B cell (primary cell): ENCODE data around the gene EFCC1. TPM values are rescaled to one million over a fixed set of nuclear protein-coding genes. Genes with fewer than 3 reads are reported as not detected.

Experiments used
- ATAC-seq: fragments of 200-7000 bp; cut with Tn5 transposase; one replicate; pipeline ENCODE4 v1.10.0; 2021; ENCODE audit warnings: low read depth, mild to moderate bottlenecking, moderate number of reproducible peaks, moderate library complexity
- CTCF ChIA-PET: fragments of 350-600 bp; sonication (Branson Sonifier 250); formaldehyde crosslinking; loops from one replicate; lab custom pipeline; 2021; ENCODE audit warnings: antibody characterized with exemption, inconsistent platforms; lab: Charles Lee
- POLR2A ChIA-PET: fragments of 350-600 bp; sonication (Branson Sonifier 250); formaldehyde crosslinking; loops from one replicate; lab custom pipeline; 2021; ENCODE audit warnings: antibody characterized with exemption; lab: Charles Lee
- DNase-seq: peaks from one replicate; pipeline ENCODE4 v3.0.0; 2013
- H2AFZ ChIP-seq: 2 replicates; pipeline ENCODE4 v1.6.1; 2012; ENCODE audit warnings: mild to moderate bottlenecking, low read depth, low read length; ENCODE audit not compliant: insufficient read depth, poor library complexity, severe bottlenecking
- H3K27ac ChIP-seq, 2 donors: 1 replicate in 1 of 2; 2 replicates in 1 of 2; pipeline ENCODE4 v1.5.1; 2012 to 2013; ENCODE audit warnings: low read length in 2 of 2, mild to moderate bottlenecking in 2 of 2, moderate library complexity in 1 of 2
- H3K27me3 ChIP-seq, 4 experiments: fragments of 200-600 bp in 1 of 4; sonication (generic) in 1 of 4; replicated peaks in 1 of 4; 1 replicate in 2 of 4; 2 replicates in 2 of 4; pipeline versions ENCODE4 v1.6.1 to v1.7.0; 2013 to 2016; ENCODE audit warnings: low read length in 3 of 4, mild to moderate bottlenecking in 2 of 4, mixed read lengths in 1 of 4, moderate library complexity in 1 of 4; ENCODE audit not compliant: insufficient read depth in 4 of 4, control insufficient read depth in 3 of 4; ENCODE audit errors: control extremely low read depth in 1 of 4
- H3K36me3 ChIP-seq, 2 experiments: replicated peaks in 1 of 2; 1 replicate in 1 of 2; 2 replicates in 1 of 2; pipeline versions ENCODE4 v1.6.1 to v1.7.1; 2013; ENCODE audit warnings: low read length in 1 of 2; ENCODE audit not compliant: insufficient read depth in 2 of 2, control insufficient read depth in 1 of 2; ENCODE audit errors: control extremely low read depth in 1 of 2, extremely low read depth in 1 of 2
- H3K4me1 ChIP-seq, 2 donors: fragments of 200-600 bp in 1 of 2; sonication (generic) in 1 of 2; 1 replicate in 1 of 2; 2 replicates in 1 of 2; pipeline versions ENCODE4 v1.5.1 to v1.6.1; 2013 to 2017; ENCODE audit warnings: low read length in 2 of 2; ENCODE audit not compliant: control insufficient read depth in 2 of 2, insufficient read depth in 2 of 2
- H3K4me2 ChIP-seq: replicated peaks from 2 replicates; pipeline ENCODE3; 2012; ENCODE audit warnings: mild to moderate bottlenecking, low read depth, low read length; ENCODE audit not compliant: poor library complexity, severe bottlenecking
- H3K4me3 ChIP-seq, 5 experiments: fragments of 200-600 bp in 1 of 5; sonication (generic) in 1 of 5; 1 replicate in 3 of 5; 2 replicates in 2 of 5; pipeline versions ENCODE4 v1.5.1 to v1.7.0; 2011 to 2016; ENCODE audit warnings: low read length in 4 of 5, mild to moderate bottlenecking in 4 of 5, low read depth in 2 of 5, control low read depth in 1 of 5, moderate library complexity in 1 of 5; ENCODE audit not compliant: insufficient read depth in 1 of 5; ENCODE audit errors: control extremely low read depth in 1 of 5, extremely low read depth in 1 of 5
- H3K79me2 ChIP-seq: fragments of 200-600 bp; sonication (generic); one replicate; pipeline ENCODE4 v1.6.0; 2016; ENCODE audit warnings: low read length; ENCODE audit not compliant: control insufficient read depth, insufficient read depth
- H3K9ac ChIP-seq: fragments of 200-600 bp; sonication (generic); 2 replicates; pipeline ENCODE4 v1.6.1; 2017; ENCODE audit warnings: mild to moderate bottlenecking, low read length, moderate library complexity
- H3K9me3 ChIP-seq, 3 donors: one replicate each; pipeline versions ENCODE4 v1.6.1 to v1.7.1; 2013; ENCODE audit warnings: low read length in 2 of 3; ENCODE audit not compliant: control insufficient read depth in 2 of 3, insufficient read depth in 1 of 3; ENCODE audit errors: control extremely low read depth in 1 of 3
- H4K20me1 ChIP-seq: 2 replicates; pipeline ENCODE4 v1.6.0; 2012; ENCODE audit warnings: mild to moderate bottlenecking, low read length; ENCODE audit not compliant: insufficient read depth, control insufficient read depth, poor library complexity, severe bottlenecking
- H3K27ac Mint-ChIP-seq: one replicate; pipeline ENCODE4 v1.8.0; 2021; ENCODE audit warnings: mixed read lengths
- H3K27me3 Mint-ChIP-seq: one replicate; pipeline ENCODE4 v1.8.0; 2021; ENCODE audit warnings: mixed read lengths
- H3K4me1 Mint-ChIP-seq: one replicate; pipeline ENCODE4 v1.8.0; 2021; ENCODE audit warnings: mixed read lengths
- H3K4me3 Mint-ChIP-seq: one replicate; pipeline ENCODE4 v1.8.0; 2021; ENCODE audit warnings: mixed read lengths
- H3K9me3 Mint-ChIP-seq: one replicate; pipeline ENCODE4 v1.8.0; 2022; ENCODE audit warnings: mixed read lengths; ENCODE audit not compliant: insufficient read depth
- EZH2 ChIP-seq: IDR thresholded peaks from 2 replicates; pipeline ENCODE4 v1.6.1; 2012; ENCODE audit warnings: borderline replicate concordance, low read depth, mild to moderate bottlenecking, moderate library complexity, low read length; ENCODE audit not compliant: insufficient read depth, poor library complexity, severe bottlenecking
- WGBS: methylation state at CpG from one replicate; pipeline ENCODE4 v1.1.5; 2013; ENCODE audit warnings: missing lambda C conversion rate; ENCODE audit not compliant: insufficient coverage; 5-methylcytosine and 5-hydroxymethylcytosine counted together
- intact Hi-C: fragments of 100-400 bp; cut with micrococcal nuclease; formaldehyde crosslinking; loops from one replicate; pipeline ENCODE4 v1.10.0; 2022
- polyA plus RNA-seq: library from polyadenylated mRNA; depleted of rRNA; stranded (reverse); fragments of >200 nt; gene quantifications from 2 replicates; pipeline ENCODE4 v1.2.3, GENCODE V29; 2012
- total RNA-seq, 2 donors: library from RNA; stranded (reverse); fragments of 120-200 nt in 1 of 2; gene quantifications; 1 replicate in 1 of 2; 2 replicates in 1 of 2; pipeline versions ENCODE4 v1.2.3 to v1.2.4, GENCODE V29; 2013 to 2022
- TF ChIP-seq, protein P1 (sequence below): fragments of 200-600 bp; IDR thresholded peaks from one replicate; pipeline ENCODE4 v1.8.0; 2022; ENCODE audit warnings: antibody characterized with exemption, mild to moderate bottlenecking

The EFCC1 gene
- total and polyA plus RNA-seq, 2 donors (not counting 1 experiment from before 2014, with no cell fraction given), result 0.06 TPM; not detected in 1

DNA sequence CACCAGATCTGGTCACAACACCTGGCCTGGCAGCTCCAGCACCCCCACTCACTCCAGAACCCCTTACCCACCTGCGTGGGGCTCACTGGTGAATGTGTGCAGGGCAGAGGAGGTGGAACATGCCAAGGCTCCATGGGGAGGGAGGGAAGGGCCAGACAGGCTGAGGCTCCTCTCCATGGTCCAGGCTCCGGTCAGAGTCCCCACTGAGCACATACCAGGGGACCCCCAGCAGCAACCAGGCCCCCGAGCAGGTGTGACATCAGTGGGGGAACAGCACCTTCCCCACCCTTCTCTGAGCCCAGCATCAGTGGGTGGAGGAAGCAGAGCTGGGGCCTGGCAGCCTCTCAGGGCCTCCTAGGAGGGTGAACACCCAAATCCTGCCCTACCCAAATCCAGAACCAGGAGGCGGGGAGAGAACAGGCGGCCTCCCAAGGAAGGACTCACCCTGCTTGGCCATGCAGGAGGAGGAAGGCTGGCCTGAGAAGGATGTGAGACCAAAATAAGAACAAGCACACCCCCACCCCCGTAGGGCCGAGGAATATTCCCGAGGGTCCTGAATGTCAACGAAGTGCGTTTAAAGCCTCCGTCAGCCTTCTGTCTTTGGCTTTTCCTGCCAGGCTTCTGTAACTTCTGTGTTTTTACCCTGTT, 58.3 kb downstream of the EFCC1 start:
- ChIA-PET CTCF (interaction anchor here (1.5 kb wide), 1 partner anchor 43 kb away, joined by 3 read pairs; no protein-coding TSS in a partner anchor), POLR2A (no interaction called here)
- Mint-ChIP-seq H3K4me1 (peaks cover 9% of the 10 kb centered on the region), H3K4me3 (no peak overlapping the region), H3K27ac (no peak overlapping the region), H3K27me3 (peaks cover 35% of the 10 kb centered on the region), H3K9me3 (no peaks in the 10 kb centered on the region)
- no peak overlapping the region for H2AFZ ChIP-seq
- no peak overlapping the region for H3K4me3 ChIP-seq
- peaks cover 0 to 29% (median 7%) of the 10 kb centered on the region in 4 experiments for H3K27me3 ChIP-seq
- no peak overlapping the region for H3K4me2 ChIP-seq
- no peaks in the 10 kb centered on the region for H3K79me2 ChIP-seq
- peaks cover 3 to 18% of the 10 kb centered on the region in 2 donors for H3K4me1 ChIP-seq
- TF ChIP-seq, protein P1, sequence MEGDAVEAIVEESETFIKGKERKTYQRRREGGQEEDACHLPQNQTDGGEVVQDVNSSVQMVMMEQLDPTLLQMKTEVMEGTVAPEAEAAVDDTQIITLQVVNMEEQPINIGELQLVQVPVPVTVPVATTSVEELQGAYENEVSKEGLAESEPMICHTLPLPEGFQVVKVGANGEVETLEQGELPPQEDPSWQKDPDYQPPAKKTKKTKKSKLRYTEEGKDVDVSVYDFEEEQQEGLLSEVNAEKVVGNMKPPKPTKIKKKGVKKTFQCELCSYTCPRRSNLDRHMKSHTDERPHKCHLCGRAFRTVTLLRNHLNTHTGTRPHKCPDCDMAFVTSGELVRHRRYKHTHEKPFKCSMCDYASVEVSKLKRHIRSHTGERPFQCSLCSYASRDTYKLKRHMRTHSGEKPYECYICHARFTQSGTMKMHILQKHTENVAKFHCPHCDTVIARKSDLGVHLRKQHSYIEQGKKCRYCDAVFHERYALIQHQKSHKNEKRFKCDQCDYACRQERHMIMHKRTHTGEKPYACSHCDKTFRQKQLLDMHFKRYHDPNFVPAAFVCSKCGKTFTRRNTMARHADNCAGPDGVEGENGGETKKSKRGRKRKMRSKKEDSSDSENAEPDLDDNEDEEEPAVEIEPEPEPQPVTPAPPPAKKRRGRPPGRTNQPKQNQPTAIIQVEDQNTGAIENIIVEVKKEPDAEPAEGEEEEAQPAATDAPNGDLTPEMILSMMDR, result no peak
- no peak for TF ChIP-seq EZH2
- no peak for DNase-seq
- 20% methylated on average over 6 of the region's 11 CpGs for WGBS
- intact Hi-C loops, result no loop called here
- H3K36me3 ChIP-seq, result no peaks in the 10 kb centered on the region
- no peak for ATAC-seq
- no peaks in the 10 kb centered on the region for H4K20me1 ChIP-seq
- no peak overlapping the region for H3K27ac ChIP-seq
- peaks cover 0 to 4% (median 0%) of the 10 kb centered on the region in 3 donors for H3K9me3 ChIP-seq
- H3K9ac ChIP-seq, result no peak overlapping the region

DNA sequence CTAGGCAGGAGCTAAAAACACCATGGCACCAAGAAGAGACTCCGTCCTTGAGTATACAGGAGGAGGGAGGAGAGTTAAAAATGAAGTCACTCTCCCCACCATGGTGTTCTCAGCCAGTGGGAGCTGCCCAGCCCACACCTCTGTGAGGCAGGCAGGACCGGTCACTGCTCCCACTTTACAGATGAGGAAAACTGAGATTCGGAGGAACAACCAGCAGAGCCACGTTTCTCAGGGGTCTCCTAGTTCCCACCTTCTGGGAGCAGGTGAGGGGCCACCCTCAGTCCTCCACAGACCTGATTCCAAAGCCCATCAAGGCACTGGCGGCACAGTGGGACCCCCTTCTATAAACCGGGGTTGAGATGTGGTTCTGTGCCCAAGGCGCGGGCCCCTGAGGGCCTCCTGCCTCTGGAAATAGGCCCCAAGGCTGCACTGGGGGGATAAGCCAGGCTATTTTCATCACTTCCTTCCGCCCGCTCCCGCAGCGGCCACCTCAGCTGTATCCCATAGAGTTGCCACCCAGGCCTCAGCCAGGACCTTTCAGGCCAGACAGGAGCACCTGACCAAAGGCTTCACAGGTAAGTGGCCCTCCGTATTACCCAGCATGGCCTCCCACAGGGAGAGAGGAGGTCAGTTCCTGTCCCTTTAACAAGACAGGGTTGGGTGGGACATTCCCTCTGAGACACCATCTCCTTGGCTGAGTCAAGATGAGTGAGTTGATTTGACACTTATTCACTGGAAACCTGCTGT, 59.3 kb downstream of the EFCC1 start, which contains the start of gene GP9:
TSS of gene GP9 (plus strand) at position 504 of the 747 bp plus-strand sequence. CDS start 961 bp downstream, outside the sequence.
- no peaks in the 10 kb centered on the region for H3K36me3 ChIP-seq
- peaks cover 9% of the 10 kb centered on the region for H3K4me1 Mint-ChIP-seq
- WGBS, result 23% methylated on average over 12 of the region's 13 CpGs
- ATAC-seq (no peak), DNase-seq (no peak)
- H3K9ac ChIP-seq, result no peak within 1 kb of the TSS
- H2AFZ ChIP-seq, result no peak within 1 kb of the TSS
- H3K4me2 ChIP-seq, result no peak within 1 kb of the TSS
- peaks cover 32% of the 10 kb centered on the region for H3K27me3 Mint-ChIP-seq
- ChIA-PET POLR2A (interaction anchor here (0.6 kb wide), 1 partner anchor 173 kb away, joined by 3 read pairs; no protein-coding TSS in a partner anchor), CTCF (no interaction called here)
- no peak for TF ChIP-seq EZH2
- TF ChIP-seq, protein P1, result no peak
- H3K79me2 ChIP-seq, result no peaks in the 10 kb centered on the region
- intact Hi-C loops, result no loop called here
- peaks cover 3 to 18% of the 10 kb centered on the region in 2 donors for H3K4me1 ChIP-seq
- peaks cover 0 to 36% (median 7%) of the 10 kb centered on the region in 4 experiments for H3K27me3 ChIP-seq
- H3K4me3 ChIP-seq, result no peak within 1 kb of the TSS
- peaks cover 0 to 4% (median 0%) of the 10 kb centered on the region in 3 donors for H3K9me3 ChIP-seq
- H3K27ac ChIP-seq, result no peak within 1 kb of the TSS
- H3K9me3 Mint-ChIP-seq, result no peaks in the 10 kb centered on the region
- H4K20me1 ChIP-seq, result no peaks in the 10 kb centered on the region
- no peak within 1 kb of the TSS for H3K27ac Mint-ChIP-seq
- no peak within 1 kb of the TSS for H3K4me3 Mint-ChIP-seq
